Mesothelial cell of epicardium (in vitro differentiated cells): ENCODE results near the gene TGM2. TPM values are rescaled to one million over a fixed set of nuclear protein-coding genes. Genes with fewer than 3 reads are reported as not detected.

Experiments
- DNase-seq, 2 experiments: peaks; one replicate each; pipeline ENCODE4 v3.0.0; 2021; ENCODE audit warnings: low spot score in 2 of 2; ENCODE audit not compliant: unreplicated experiment in 2 of 2
- H3K27ac Mint-ChIP-seq: 2 replicates; pipeline ENCODE4 v1.8.0; 2021; ENCODE audit warnings: mixed read lengths
- H3K27me3 Mint-ChIP-seq: 2 replicates; pipeline ENCODE4 v1.8.0; 2021; ENCODE audit warnings: low read depth, mixed read lengths
- H3K36me3 Mint-ChIP-seq: 2 replicates; pipeline ENCODE4 v1.8.0; 2021; ENCODE audit warnings: mixed read lengths
- H3K4me1 Mint-ChIP-seq: 2 replicates; pipeline ENCODE4 v1.8.0; 2021; ENCODE audit warnings: mixed read lengths
- H3K4me3 Mint-ChIP-seq: 2 replicates; pipeline ENCODE4 v1.8.0; 2021; ENCODE audit warnings: mild to moderate bottlenecking, moderate library complexity, mixed read lengths
- H3K9me3 Mint-ChIP-seq: 2 replicates; pipeline ENCODE4 v1.8.0; 2021; ENCODE audit warnings: mixed read lengths
- CTCF ChIP-seq: fragments of 200-600 bp; sonication (generic); IDR thresholded peaks from one replicate; pipeline ENCODE4 v1.5.0; 2021; ENCODE audit warnings: antibody characterized with exemption; ENCODE audit not compliant: unreplicated experiment
- total RNA-seq: library from RNA; stranded (reverse); gene quantifications from 3 replicates; pipeline ENCODE4 v1.2.1, GENCODE V29; 2021

TGM2 gene
- total RNA-seq, 1 donor from 2014 or later, result 35.7 TPM

- Mint-ChIP-seq H3K4me1 (peaks cover 30% of the 10 kb centered on the region), H3K4me3 (no peak overlapping the region), H3K36me3 (peaks cover 46% of the 10 kb centered on the region), H3K27me3 (no peaks in the 10 kb centered on the region), H3K27ac (no peak overlapping the region), H3K9me3 (peaks cover 23% of the 10 kb centered on the region)
- TF ChIP-seq CTCF, result no peak
- no peak for DNase-seq
These were observed 87.0 kb downstream of the TGM2 start for GRCh38 chr20:38078084-38078483.

Other genes starting within 250 kb of the TGM2 start
- 33.2 to 33.7 TPM (median 33.6 TPM) in 3 replicates for gene TTI1, start 131.8 kb downstream of the TGM2 start, total RNA-seq
- 47.8 to 52.7 TPM (median 48.4 TPM) in 3 replicates for gene RPRD1B, start 131.5 kb downstream of the TGM2 start, total RNA-seq
- gene KIAA1755, start 95.5 kb upstream of the TGM2 start, total RNA-seq, result 3.3 to 4.4 TPM (median 3.6 TPM) in 3 replicates
- gene BPI, start 138.9 kb upstream of the TGM2 start, total RNA-seq, result not detected in 3 replicates
- gene LBP, start 181.2 kb upstream of the TGM2 start, total RNA-seq, result not detected in 3 replicates